Cardiac muscle cell (in vitro differentiated cells and primary cell): ENCODE results near the gene STAT2. TPM values are rescaled to one million over a fixed set of nuclear protein-coding genes. Genes with fewer than 3 reads are reported as not detected.
A peak's percentile ranks its signal among the peaks of the same experiment; 100 is the strongest.

Experiments
- DNase-seq, 2 donors: peaks; one replicate each; pipeline versions ENCODE4 v3.0.0 to v3.0.0-alpha.2; 2010 to 2017; ENCODE audit warnings: low read depth in 1 of 2, low spot score in 1 of 2
- H3K27ac ChIP-seq: fragments of 200-600 bp; sonication (generic); 2 replicates; pipeline ENCODE4 v1.5.1; 2016
- H3K27me3 ChIP-seq: fragments of 200-600 bp; sonication (generic); 2 replicates; pipeline ENCODE4 v1.6.0; 2016; ENCODE audit warnings: control low read depth
- H3K36me3 ChIP-seq: fragments of 200-600 bp; sonication (generic); 2 replicates; pipeline ENCODE4 v1.5.1; 2016; ENCODE audit warnings: control low read depth
- H3K4me1 ChIP-seq: fragments of 200-600 bp; sonication (generic); 2 replicates; pipeline ENCODE4 v1.8.1; 2017; ENCODE audit warnings: low read depth, mild to moderate bottlenecking, mixed run types
- H3K4me3 ChIP-seq: fragments of 200-600 bp; sonication (generic); 2 replicates; pipeline ENCODE4 v1.5.1; 2016; ENCODE audit warnings: mild to moderate bottlenecking
- H3K9me3 ChIP-seq: fragments of 200-600 bp; sonication (generic); 2 replicates; pipeline ENCODE4 v1.5.1; 2017; ENCODE audit warnings: low read depth, mild to moderate bottlenecking, control low read depth
- polyA plus RNA-seq: library from polyadenylated mRNA; unstranded; fragments of >200 nt; fragmentation: Nextera tagmentation; extraction: Ambion mirVana; gene quantifications from 2 replicates; pipeline ENCODE4 v1.2.1, GENCODE V29; 2016
- total RNA-seq: library from RNA; depleted of rRNA; stranded (reverse); fragments of >200 nt; gene quantifications from 2 replicates; pipeline ENCODE4 v1.2.3, GENCODE V29; 2016
- TF ChIP-seq, protein P1 (sequence below): IDR thresholded peaks from 2 replicates; pipeline ENCODE4 v1.5.1; 2012; ENCODE audit warnings: low read depth, mild to moderate bottlenecking, low read length

Gene STAT2
- total and polyA plus RNA-seq, 2 experiments from 2014 or later = 56.2 to 78.7 TPM

DNA sequence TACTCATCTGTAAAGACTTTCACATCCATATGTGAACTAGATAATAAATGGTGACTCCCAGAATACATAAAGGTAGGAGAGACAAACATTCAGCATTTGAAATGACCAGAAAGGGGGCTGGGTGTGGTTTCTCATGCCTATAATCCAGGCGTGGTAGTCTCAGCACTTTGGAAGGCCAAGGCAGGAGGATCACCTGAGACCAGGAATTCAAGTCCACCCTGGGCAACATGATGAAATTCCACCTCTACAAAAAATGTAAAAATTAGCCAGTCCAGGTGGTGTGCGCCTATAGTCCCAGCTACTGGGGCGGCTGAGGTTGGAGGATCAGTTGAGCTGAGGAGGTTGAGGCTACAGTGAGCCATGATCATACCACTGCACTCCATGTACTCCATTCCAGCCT, 55.6 kb downstream of the STAT2 start:
- TF ChIP-seq, protein P1, sequence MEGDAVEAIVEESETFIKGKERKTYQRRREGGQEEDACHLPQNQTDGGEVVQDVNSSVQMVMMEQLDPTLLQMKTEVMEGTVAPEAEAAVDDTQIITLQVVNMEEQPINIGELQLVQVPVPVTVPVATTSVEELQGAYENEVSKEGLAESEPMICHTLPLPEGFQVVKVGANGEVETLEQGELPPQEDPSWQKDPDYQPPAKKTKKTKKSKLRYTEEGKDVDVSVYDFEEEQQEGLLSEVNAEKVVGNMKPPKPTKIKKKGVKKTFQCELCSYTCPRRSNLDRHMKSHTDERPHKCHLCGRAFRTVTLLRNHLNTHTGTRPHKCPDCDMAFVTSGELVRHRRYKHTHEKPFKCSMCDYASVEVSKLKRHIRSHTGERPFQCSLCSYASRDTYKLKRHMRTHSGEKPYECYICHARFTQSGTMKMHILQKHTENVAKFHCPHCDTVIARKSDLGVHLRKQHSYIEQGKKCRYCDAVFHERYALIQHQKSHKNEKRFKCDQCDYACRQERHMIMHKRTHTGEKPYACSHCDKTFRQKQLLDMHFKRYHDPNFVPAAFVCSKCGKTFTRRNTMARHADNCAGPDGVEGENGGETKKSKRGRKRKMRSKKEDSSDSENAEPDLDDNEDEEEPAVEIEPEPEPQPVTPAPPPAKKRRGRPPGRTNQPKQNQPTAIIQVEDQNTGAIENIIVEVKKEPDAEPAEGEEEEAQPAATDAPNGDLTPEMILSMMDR = no peak
- Histone ChIP-seq H3K27ac (no peak overlapping the region), H3K9me3 (no peaks in the 10 kb centered on the region), H3K4me3 (no peak overlapping the region), H3K36me3 (peaks cover 24% of the 10 kb centered on the region), H3K27me3 (no peaks in the 10 kb centered on the region), H3K4me1 (peaks cover 18% of the 10 kb centered on the region)
- no peak for DNase-seq

DNA sequence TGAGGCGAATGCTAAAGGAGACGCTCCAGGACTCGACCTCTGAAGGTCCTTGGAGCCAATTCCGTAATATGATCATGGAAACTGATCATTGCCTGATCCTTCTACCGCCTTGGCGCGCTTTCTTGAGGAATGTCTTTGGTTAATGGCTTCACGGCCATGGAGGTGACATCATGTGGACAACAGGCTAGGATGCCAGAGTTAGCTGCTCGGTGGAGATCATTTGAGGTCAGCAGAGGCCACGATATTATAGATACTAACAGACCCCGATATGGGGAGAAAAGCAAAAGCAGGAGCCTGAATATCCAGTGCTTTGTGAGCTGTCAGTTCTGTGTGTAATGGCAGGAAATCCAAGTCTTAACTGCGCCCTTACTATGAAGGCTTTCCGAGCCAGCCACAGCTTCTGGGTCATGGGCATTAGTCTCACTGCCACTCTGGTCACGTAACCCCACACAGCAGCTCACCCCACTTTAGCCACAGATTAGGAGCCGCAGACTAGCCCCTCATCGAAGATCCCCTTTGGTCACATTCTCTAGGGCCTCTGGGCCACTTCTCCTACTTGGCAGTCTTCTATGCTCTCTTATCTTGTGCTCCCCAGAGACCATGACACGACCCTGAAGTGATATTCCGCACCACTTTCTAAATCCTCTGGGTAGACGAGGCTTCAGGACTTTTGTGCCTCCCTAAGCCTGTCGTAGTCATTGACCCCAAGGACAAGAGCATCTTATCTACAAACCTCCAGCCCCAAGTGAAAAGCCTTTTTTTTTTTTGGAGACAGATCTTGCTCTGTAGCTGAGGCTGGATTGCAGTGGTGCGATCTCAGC, 59.1 kb downstream of the STAT2 start:
- H3K4me3 ChIP-seq = peak overlapping the region; percentile 14
- no peaks in the 10 kb centered on the region for H3K9me3 ChIP-seq
- DNase-seq = no peak
- TF ChIP-seq, protein P1 = no peak
- H3K27ac ChIP-seq = peak overlapping the region; percentile 93
- no peaks in the 10 kb centered on the region for H3K27me3 ChIP-seq
- H3K36me3 ChIP-seq = peaks cover 4% of the 10 kb centered on the region
- H3K4me1 ChIP-seq = peaks cover 30% of the 10 kb centered on the region

DNA sequence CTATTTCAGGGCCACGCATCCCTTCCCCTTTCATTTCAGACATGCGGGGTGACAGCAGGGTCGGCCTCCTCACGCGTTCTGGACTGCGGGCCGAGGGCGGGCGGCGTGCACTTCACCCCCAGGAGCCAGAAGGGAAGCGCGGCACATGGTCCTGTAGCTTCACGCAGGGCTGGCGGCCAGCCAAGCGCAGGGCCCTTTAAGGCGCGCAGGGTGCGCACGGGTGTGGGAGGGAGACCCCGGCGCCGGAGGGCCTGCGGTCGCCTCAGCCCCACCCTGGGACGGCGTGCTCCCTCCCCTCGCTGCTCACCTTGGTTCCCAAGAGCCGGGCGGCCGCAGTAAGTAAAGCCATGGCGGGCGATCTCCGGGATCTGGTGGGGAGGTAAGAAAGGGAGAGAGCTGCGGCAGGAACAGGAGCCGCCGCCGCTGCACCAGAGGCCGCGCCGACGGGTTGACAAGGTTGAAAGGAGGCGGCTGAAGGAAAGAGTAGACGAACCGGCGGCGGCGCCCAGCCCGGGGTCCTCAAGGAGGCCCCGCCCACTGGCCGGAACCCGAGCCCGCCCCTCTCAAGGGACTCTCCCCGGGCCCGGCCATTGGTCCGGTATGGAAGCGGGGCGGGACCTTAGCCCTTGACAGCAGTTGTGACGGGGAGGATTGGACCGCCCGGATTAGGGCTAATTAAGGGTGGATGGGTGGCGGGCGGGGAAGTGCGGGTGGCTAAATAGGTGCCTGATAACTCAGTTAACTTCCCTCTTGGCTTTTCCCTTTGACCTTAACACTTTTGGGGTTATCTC, 59.9 kb downstream of the STAT2 start, which contains the start of gene CS:
Gene CS (minus strand): TSS at position 478 of the 791 bp plus-strand sequence. CDS start 129 bp downstream, at position 349.
- Histone ChIP-seq H3K9me3 (no peaks in the 10 kb centered on the region), H3K4me3 (peak within 1 kb of the TSS; percentile 66), H3K36me3 (peaks cover 4% of the 10 kb centered on the region), H3K27ac (peak within 1 kb of the TSS; percentile 93), H3K27me3 (no peaks in the 10 kb centered on the region), H3K4me1 (peaks cover 30% of the 10 kb centered on the region)
- DNase-seq = peak; percentile 98 to 100
- TF ChIP-seq, protein P1 = no peak

DNA sequence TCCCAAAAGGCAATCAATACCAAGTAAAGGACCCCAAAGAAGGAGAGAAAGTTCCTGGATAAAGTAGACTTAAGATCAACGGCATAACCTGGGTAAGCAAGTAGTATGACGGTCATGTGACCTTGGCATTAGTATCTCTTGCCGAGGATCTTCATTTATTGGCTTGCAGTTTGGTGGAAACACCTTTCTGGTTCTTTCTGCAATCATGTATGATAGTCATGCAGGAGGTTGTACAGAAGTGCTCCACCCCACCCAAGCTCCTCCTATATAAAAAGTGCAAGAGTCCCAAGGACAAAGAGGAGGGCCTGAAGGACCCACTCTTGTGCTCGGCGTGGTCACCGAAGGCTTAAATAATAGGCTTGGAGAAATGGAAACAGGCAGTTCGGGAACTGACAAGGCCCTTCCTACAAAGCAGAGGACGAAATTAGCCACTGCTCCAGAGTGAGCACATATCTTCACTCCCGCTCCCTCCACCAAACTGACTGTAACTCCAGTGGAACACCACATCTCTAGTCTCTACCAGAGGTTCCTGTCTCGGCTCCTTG, 60.5 kb downstream of the STAT2 start:
- peak overlapping the region; percentile 87 for H3K27ac ChIP-seq
- peak overlapping the region; percentile 66 for H3K4me3 ChIP-seq
- H3K36me3 ChIP-seq = peaks cover 4% of the 10 kb centered on the region
- H3K9me3 ChIP-seq = no peaks in the 10 kb centered on the region
- TF ChIP-seq, protein P1 = no peak
- no peaks in the 10 kb centered on the region for H3K27me3 ChIP-seq
- no peak for DNase-seq
- H3K4me1 ChIP-seq = peaks cover 30% of the 10 kb centered on the region

DNA sequence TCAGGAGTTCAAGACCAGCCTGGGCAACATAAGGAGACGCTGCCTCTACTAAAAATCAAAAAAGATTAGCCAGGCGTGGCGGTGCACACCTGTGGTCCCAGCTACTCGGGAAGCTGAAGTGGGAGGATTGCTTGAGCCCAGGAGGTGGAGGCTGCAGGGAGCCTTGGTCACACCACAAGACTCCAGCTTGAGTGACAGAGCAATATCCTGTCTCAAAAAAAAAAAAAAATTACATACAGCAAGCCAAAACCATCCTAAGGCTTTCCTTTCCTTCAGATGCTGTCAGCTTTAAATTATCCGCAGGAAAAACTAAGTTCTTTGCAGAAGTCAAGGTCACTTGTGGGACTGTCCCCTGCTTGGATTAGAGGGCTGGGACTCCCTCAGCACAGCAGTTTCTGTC, 61.1 kb downstream of the STAT2 start:
- no peaks in the 10 kb centered on the region for H3K27me3 ChIP-seq
- TF ChIP-seq, protein P1 = no peak
- peak overlapping the region; percentile 87 for H3K27ac ChIP-seq

More for the DNA sequence above, 61.1 kb downstream of the STAT2 start:
- DNase-seq = no peak
- Histone ChIP-seq H3K4me3 (peak overlapping the region; percentile 66), H3K36me3 (peaks cover 7% of the 10 kb centered on the region), H3K4me1 (peaks cover 30% of the 10 kb centered on the region), H3K9me3 (no peaks in the 10 kb centered on the region)
